HEK293T (cell line): ENCODE measurements around the gene PFKFB2.

ENCODE experiments used
- CTCF ChIA-PET: fragments of 350-600 bp; formaldehyde crosslinking; extraction: SDS; loops from one replicate; lab custom pipeline; 2021; ENCODE audit warnings: antibody characterized with exemption, inconsistent platforms; lab: Yijun Ruan, JAX
- POLR2A ChIA-PET: fragments of 350-600 bp; formaldehyde crosslinking; extraction: SDS; loops from one replicate; lab custom pipeline; 2020; ENCODE audit warnings: antibody characterized with exemption, inconsistent platforms; lab: Yijun Ruan, JAX
- DNase-seq: peaks from one replicate; pipeline ENCODE4 v3.0.0; 2012; ENCODE audit warnings: mixed read lengths; ENCODE audit errors: extremely low spot score
- ARNT ChIP-seq: fragments of 450-650 bp; IDR thresholded peaks from 2 replicates; pipeline ENCODE4 v1.6.1; 2017; ENCODE audit warnings: mild to moderate bottlenecking
- BHLHE40 ChIP-seq: fragments of 450-650 bp; IDR thresholded peaks from 2 replicates; pipeline ENCODE4 v1.6.1; 2016; ENCODE audit warnings: mild to moderate bottlenecking, moderate library complexity, borderline replicate concordance
- CTBP1 ChIP-seq: fragments of 450-650 bp; IDR thresholded peaks from 2 replicates; pipeline ENCODE4 v1.6.1; 2016; ENCODE audit warnings: borderline replicate concordance
- ELF4 ChIP-seq: fragments of 450-650 bp; IDR thresholded peaks from 2 replicates; pipeline ENCODE4 v1.6.1; 2017; ENCODE audit warnings: antibody characterized with exemption
- FOXA1 ChIP-seq: fragments of 450-650 bp; IDR thresholded peaks from 2 replicates; pipeline ENCODE4 v1.6.1; 2016; ENCODE audit warnings: mild to moderate bottlenecking
- FOXK2 ChIP-seq: fragments of 450-650 bp; IDR thresholded peaks from 2 replicates; pipeline ENCODE4 v1.6.1; 2016; ENCODE audit warnings: mild to moderate bottlenecking
- FOXM1 ChIP-seq: fragments of 450-650 bp; IDR thresholded peaks from 2 replicates; pipeline ENCODE4 v1.6.1; 2017; ENCODE audit warnings: mild to moderate bottlenecking, borderline replicate concordance
- HDGF ChIP-seq: fragments of 450-650 bp; IDR thresholded peaks from 2 replicates; pipeline ENCODE4 v1.6.1; 2017; ENCODE audit warnings: antibody characterized with exemption, borderline replicate concordance
- L3MBTL2 ChIP-seq: fragments of 450-650 bp; conservative IDR thresholded peaks from 2 replicates; pipeline ENCODE4 v1.6.1; 2016; ENCODE audit warnings: mild to moderate bottlenecking
- LEF1 ChIP-seq: fragments of 450-650 bp; IDR thresholded peaks from 2 replicates; pipeline ENCODE4 v1.6.1; 2017; ENCODE audit warnings: mild to moderate bottlenecking, borderline replicate concordance
- NFRKB ChIP-seq: fragments of 450-650 bp; IDR thresholded peaks from 2 replicates; pipeline ENCODE4 v1.6.1; 2016; ENCODE audit warnings: mild to moderate bottlenecking, moderate library complexity
- PKNOX1 ChIP-seq: fragments of 450-650 bp; IDR thresholded peaks from 2 replicates; pipeline ENCODE4 v1.6.1; 2016
- SP1 ChIP-seq: fragments of 450-650 bp; IDR thresholded peaks from 2 replicates; pipeline ENCODE4 v1.6.1; 2017
- SUZ12 ChIP-seq: fragments of 450-650 bp; IDR thresholded peaks from 2 replicates; pipeline ENCODE4 v1.6.1; 2016; ENCODE audit warnings: mild to moderate bottlenecking
- TARDBP ChIP-seq: fragments of 450-650 bp; IDR thresholded peaks from 2 replicates; pipeline ENCODE4 v1.6.1; 2016
- ZNF384 ChIP-seq: fragments of 450-650 bp; IDR thresholded peaks from 2 replicates; pipeline ENCODE4 v1.6.1; 2016

The PFKFB2 gene

GRCh38 chr1:207081088-207081487, 28.0 kb downstream of the PFKFB2 start:
- DNase-seq: no peak
- ChIA-PET CTCF (no interaction called here), POLR2A (no interaction called here)
- no peak for TF ChIP-seq PKNOX1
- no peak for TF ChIP-seq FOXK2
- TF ChIP-seq TARDBP: no peak
- no peak for TF ChIP-seq L3MBTL2

DNA sequence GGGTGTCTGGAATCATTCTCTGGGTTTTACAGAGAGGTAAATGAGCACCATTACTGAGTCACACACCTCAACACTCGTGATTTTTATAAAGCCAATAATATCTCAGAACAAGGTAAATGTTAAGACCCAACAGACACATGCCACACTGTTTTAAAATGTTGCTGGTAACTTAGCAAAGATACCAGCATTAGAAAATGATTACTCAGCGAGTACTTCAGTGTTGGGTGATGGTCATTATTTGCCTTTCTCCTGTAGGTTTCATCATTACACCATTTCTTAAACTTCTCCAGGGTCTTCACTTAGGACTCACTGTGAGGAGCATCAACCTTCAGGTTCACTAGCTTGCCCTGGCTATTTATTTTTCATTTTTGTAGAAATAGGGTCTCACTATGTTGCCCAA, 28.7 kb downstream of the PFKFB2 start:
- no peak for DNase-seq
- TF ChIP-seq SUZ12: no peak
- CTCF ChIA-PET: no interaction called here
- POLR2A ChIA-PET: no interaction called here

- CTCF ChIA-PET: interaction anchor here (0.7 to 1.4 kb wide), 3 partner anchors 71 to 321 kb away, joined by 3 to 9 read pairs (median 4); no protein-coding TSS in a partner anchor
- DNase-seq: no peak
- TF ChIP-seq PKNOX1 (no peak), L3MBTL2 (no peak), ZNF384 (no peak), NFRKB (no peak), CTBP1 (no peak), SP1 (no peak), FOXA1 (no peak), BHLHE40 (no peak), HDGF (no peak), SUZ12 (no peak), FOXM1 (no peak), ARNT (no peak), FOXK2 (no peak), TARDBP (no peak), ELF4 (no peak), LEF1 (no peak)
- POLR2A ChIA-PET: interaction anchor here (1.0 to 1.6 kb wide), 2 partner anchors 31 to 238 kb away, joined by 3 to 5 read pairs; partner anchors contain the start of genes CD55 and PFKFB2
Observed at GRCh38 chr1:207084232-207084631, 31.2 kb downstream of the PFKFB2 start.

- POLR2A ChIA-PET: interaction anchor here (1.0 to 1.6 kb wide), 2 partner anchors 32 to 237 kb away, joined by 3 to 5 read pairs; partner anchors contain the start of genes CD55 and PFKFB2
- no peak for TF ChIP-seq NFRKB
- TF ChIP-seq HDGF: no peak
- TF ChIP-seq LEF1: no peak
- no peak for TF ChIP-seq ELF4
- TF ChIP-seq BHLHE40: no peak
- TF ChIP-seq PKNOX1: no peak
- TF ChIP-seq FOXK2: no peak
- TF ChIP-seq L3MBTL2: no peak
- no peak for TF ChIP-seq SUZ12
- TF ChIP-seq FOXA1: no peak
- TF ChIP-seq CTBP1: no peak
- TF ChIP-seq TARDBP: no peak
- TF ChIP-seq ARNT: no peak
- no peak for TF ChIP-seq ZNF384
- TF ChIP-seq SP1: no peak
- TF ChIP-seq FOXM1: no peak
- DNase-seq: peak; percentile 76
- CTCF ChIA-PET: interaction anchor here (1.0 to 1.4 kb wide), 2 partner anchors 172 to 320 kb away, joined by 3 to 9 read pairs; no protein-coding TSS in a partner anchor
Observed at GRCh38 chr1:207084701-207085180, 31.7 kb downstream of the PFKFB2 start.

DNA sequence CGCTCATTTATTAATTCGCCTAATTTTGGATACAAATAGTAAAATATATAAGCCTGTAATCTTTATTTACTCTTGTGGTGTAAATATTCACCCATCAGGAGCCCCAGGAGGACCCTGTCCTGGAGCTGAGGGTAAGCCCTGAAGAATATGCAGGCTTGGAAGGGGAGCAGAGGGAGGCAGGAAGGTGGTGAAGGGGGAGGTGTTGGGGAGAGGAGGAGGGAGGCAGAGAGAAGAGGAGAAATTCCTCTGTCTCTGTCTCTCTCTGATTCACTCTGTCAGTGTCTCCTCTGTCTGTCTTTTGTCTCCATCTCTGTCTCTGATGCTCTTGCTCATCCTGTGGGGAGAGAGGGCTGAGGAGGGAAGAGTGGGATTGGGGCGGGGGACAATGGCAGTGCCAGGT, 32.8 kb downstream of the PFKFB2 start:
- CTCF ChIA-PET: no interaction called here

More for the DNA sequence above, 32.8 kb downstream of the PFKFB2 start:
- POLR2A ChIA-PET: no interaction called here
- no peak for TF ChIP-seq ARNT
- no peak for TF ChIP-seq FOXA1
- no peak for TF ChIP-seq PKNOX1
- no peak for TF ChIP-seq SUZ12
- TF ChIP-seq TARDBP: no peak
- TF ChIP-seq ZNF384: no peak
- no peak for TF ChIP-seq NFRKB
- no peak for TF ChIP-seq LEF1
- no peak for TF ChIP-seq FOXK2
- no peak for TF ChIP-seq SP1
- no peak for TF ChIP-seq BHLHE40
- no peak for TF ChIP-seq CTBP1
- no peak for TF ChIP-seq HDGF
- TF ChIP-seq L3MBTL2: no peak
- no peak for TF ChIP-seq ELF4
- TF ChIP-seq FOXM1: no peak
- no peak for DNase-seq
